Skeletal muscle cell (primary cell): Measurements from ENCODE around the gene TRIM43.
"Not testable (repeated sequence)": the region's sequence is repeated elsewhere in the genome, so short reads cannot be mapped to it uniquely, and the experiment has no call there.

Experiments
- DNase-seq: peaks from one replicate; pipeline ENCODE4 v3.0.0-alpha.2; 2010; ENCODE audit warnings: low read depth
- H3K4me3 ChIP-seq: 2 replicates; pipeline ENCODE4 v1.5.1; 2011; ENCODE audit warnings: low read depth, mild to moderate bottlenecking, control low read depth, low read length, moderate library complexity

Gene TRIM43

GRCh38 chr2:95591701-95592100 lies at the start of gene TRIM43:
TSS of gene TRIM43 (plus strand) at chr2:95592001. CDS start at chr2:95594024, 2,023 bp downstream.
- DNase-seq, H3K4me3 ChIP-seq: not testable (repeated sequence)

- H3K4me3 ChIP-seq, result no peak overlapping the region
- DNase-seq, result no peak
Observed at GRCh38 chr2:95551055-95551568, 40.7 kb upstream of the TRIM43 start.

- no peak for DNase-seq
- no peak overlapping the region for H3K4me3 ChIP-seq
Observed at GRCh38 chr2:95552911-95553310, 38.9 kb upstream of the TRIM43 start.

- no peak overlapping the region for H3K4me3 ChIP-seq
- no peak for DNase-seq
Observed at GRCh38 chr2:95569170-95569569, 22.6 kb upstream of the TRIM43 start.

GRCh38 chr2:95573866-95574265 lies 17.9 kb upstream of the TRIM43 start:
- no peak for DNase-seq
- H3K4me3 ChIP-seq, result no peak overlapping the region

- DNase-seq, result no peak
- no peak overlapping the region for H3K4me3 ChIP-seq
Observed at GRCh38 chr2:95574506-95574905, 17.3 kb upstream of the TRIM43 start.

GRCh38 chr2:95575857-95576256 lies 15.9 kb upstream of the TRIM43 start:
- DNase-seq, result no peak
- no peak overlapping the region for H3K4me3 ChIP-seq

- H3K4me3 ChIP-seq, result no peak overlapping the region
- DNase-seq, result no peak
Observed at GRCh38 chr2:95578539-95578938, 13.3 kb upstream of the TRIM43 start.

- not testable (repeated sequence) for H3K4me3 ChIP-seq, DNase-seq
Observed at GRCh38 chr2:95583545-95583944, 8.3 kb upstream of the TRIM43 start.

- not testable (repeated sequence) for DNase-seq
Observed at GRCh38 chr2:95584321-95584720, 7.5 kb upstream of the TRIM43 start.

GRCh38 chr2:95589777-95590536 lies 1.8 kb upstream of the TRIM43 start:
- DNase-seq, H3K4me3 ChIP-seq: not testable (repeated sequence)

More at GRCh38 chr2:95584321-95584720, 7.5 kb upstream of the TRIM43 start:
- not testable (repeated sequence) for H3K4me3 ChIP-seq

GRCh38 chr2:95592973-95593372 lies 1.2 kb downstream of the TRIM43 start:
- not testable (repeated sequence) for H3K4me3 ChIP-seq, DNase-seq

GRCh38 chr2:95595012-95595411 lies 3.2 kb downstream of the TRIM43 start:
- DNase-seq, H3K4me3 ChIP-seq: not testable (repeated sequence)

GRCh38 chr2:95601301-95601700 lies 9.5 kb downstream of the TRIM43 start:
- not testable (repeated sequence) for DNase-seq

GRCh38 chr2:95602146-95602545 lies 10.3 kb downstream of the TRIM43 start:
- not testable (repeated sequence) for H3K4me3 ChIP-seq, DNase-seq

More at GRCh38 chr2:95601301-95601700, 9.5 kb downstream of the TRIM43 start:
- not testable (repeated sequence) for H3K4me3 ChIP-seq

- DNase-seq, H3K4me3 ChIP-seq: not testable (repeated sequence)
Observed at GRCh38 chr2:95608356-95608755, 16.6 kb downstream of the TRIM43 start.

- not testable (repeated sequence) for DNase-seq, H3K4me3 ChIP-seq
Observed at GRCh38 chr2:95609764-95610163, 18.0 kb downstream of the TRIM43 start.

- not testable (repeated sequence) for H3K4me3 ChIP-seq, DNase-seq
Observed at GRCh38 chr2:95613048-95613447, 21.2 kb downstream of the TRIM43 start.

- H3K4me3 ChIP-seq, DNase-seq: not testable (repeated sequence)
Observed at GRCh38 chr2:95622728-95623127, 30.9 kb downstream of the TRIM43 start.

GRCh38 chr2:95630987-95631386 lies 39.2 kb downstream of the TRIM43 start:
- not testable (repeated sequence) for DNase-seq, H3K4me3 ChIP-seq
